AG04449 (cell line): ENCODE data around the gene ANKRD34A.
A peak's percentile ranks its signal among the peaks of the same experiment; 100 is the strongest.

Experiments used
- CTCF ChIA-PET: fragments of 350-600 bp; formaldehyde crosslinking; extraction: SDS; loops from one replicate; lab custom pipeline; 2021; ENCODE audit warnings: antibody characterized with exemption; lab: Yijun Ruan, JAX
- POLR2A ChIA-PET: fragments of 400-600, 350-600 bp; formaldehyde crosslinking; extraction: SDS; loops from one replicate; lab custom pipeline; 2020; ENCODE audit warnings: antibody characterized with exemption, inconsistent platforms; lab: Yijun Ruan, JAX
- DNase-seq: peaks from one replicate; pipeline ENCODE4 v3.0.0-alpha.2; 2010; ENCODE audit warnings: low read depth, low spot score
- H3K4me3 ChIP-seq: 2 replicates; pipeline ENCODE4 v1.5.1; 2011; ENCODE audit warnings: low read depth, mild to moderate bottlenecking, control low read depth, low read length
- CTCF ChIP-seq: IDR thresholded peaks from one replicate; pipeline ENCODE4 v1.5.1; 2011; ENCODE audit warnings: mild to moderate bottlenecking, moderate library complexity, low read length, control low read depth, inconsistent platforms; ENCODE audit not compliant: insufficient read depth; ENCODE audit errors: missing control alignments

The ANKRD34A gene

GRCh38 chr1:145995964-145996432, 31.6 kb upstream of the ANKRD34A start:
- DNase-seq: no peak
- peak overlapping the region; percentile 90 for H3K4me3 ChIP-seq
- POLR2A ChIA-PET: interaction anchor here (0.6 to 1.2 kb wide), 5 partner anchors 10 to 103 kb away, joined by 3 to 6 read pairs (median 3); no protein-coding TSS in a partner anchor

DNA sequence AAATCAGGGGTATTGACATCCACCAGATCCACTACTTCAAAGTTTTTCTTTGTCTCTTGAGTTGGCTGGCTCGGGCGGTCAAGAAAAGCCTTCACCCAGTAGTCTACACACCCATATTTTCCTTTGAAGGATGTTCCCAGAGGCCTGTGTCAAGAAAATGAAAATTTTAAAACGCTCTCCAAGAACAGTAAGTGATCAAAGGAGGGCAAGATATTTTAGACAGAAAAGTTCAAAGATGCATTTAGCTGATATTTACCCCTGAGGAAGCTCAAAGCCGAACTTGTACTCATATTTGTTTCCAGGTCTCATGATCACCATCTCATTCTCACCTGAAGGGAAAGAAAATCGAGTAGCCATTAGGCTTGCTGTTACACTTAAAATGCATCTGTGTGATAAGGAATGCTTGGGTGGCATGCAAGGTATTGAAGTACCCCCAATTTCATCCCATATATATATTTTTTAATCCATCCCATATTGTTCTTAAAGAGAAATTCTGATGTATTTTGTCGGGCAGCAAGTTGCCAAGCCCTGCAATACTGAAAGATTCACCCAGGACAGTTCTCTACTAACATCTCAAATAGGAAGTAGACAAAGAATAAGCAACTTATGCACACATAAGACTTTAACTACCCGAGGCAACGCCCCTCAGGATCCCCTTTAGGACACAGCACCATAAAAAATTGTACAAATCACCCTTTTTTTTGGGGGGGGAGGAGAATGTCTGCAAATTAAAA, 30.9 kb upstream of the ANKRD34A start:
- TF ChIP-seq CTCF: no peak
- POLR2A ChIA-PET: interaction anchor here (1.1 kb wide), 1 partner anchor 15 kb away, joined by 3 read pairs; no protein-coding TSS in a partner anchor
- no peak for DNase-seq
- CTCF ChIA-PET: interaction anchor here (1.1 to 24.4 kb wide), 4 partner anchors 11 to 31 kb away, joined by 4 to 787 read pairs (median 80); partner anchors contain the start of genes ANKRD34A, HJV and POLR3GL
- peak overlapping the region; percentile 90 for H3K4me3 ChIP-seq

More at GRCh38 chr1:145995964-145996432, 31.6 kb upstream of the ANKRD34A start:
- no peak for TF ChIP-seq CTCF
- CTCF ChIA-PET: interaction anchor here (1.0 to 24.4 kb wide), 5 partner anchors 9 to 31 kb away, joined by 3 to 787 read pairs (median 6); partner anchors contain the start of genes ANKRD34A, HJV and POLR3GL

GRCh38 chr1:145994391-145995120, 30.2 kb upstream of the ANKRD34A start:
- ChIA-PET POLR2A (no interaction called here), CTCF (interaction anchor here (1.1 to 24.4 kb wide), 5 partner anchors 9 to 85 kb away, joined by 3 to 787 read pairs (median 5); partner anchors contain the start of genes HJV and ITGA10)
- TF ChIP-seq CTCF: no peak
- no peak for DNase-seq
- H3K4me3 ChIP-seq: peak overlapping the region; percentile 90

DNA sequence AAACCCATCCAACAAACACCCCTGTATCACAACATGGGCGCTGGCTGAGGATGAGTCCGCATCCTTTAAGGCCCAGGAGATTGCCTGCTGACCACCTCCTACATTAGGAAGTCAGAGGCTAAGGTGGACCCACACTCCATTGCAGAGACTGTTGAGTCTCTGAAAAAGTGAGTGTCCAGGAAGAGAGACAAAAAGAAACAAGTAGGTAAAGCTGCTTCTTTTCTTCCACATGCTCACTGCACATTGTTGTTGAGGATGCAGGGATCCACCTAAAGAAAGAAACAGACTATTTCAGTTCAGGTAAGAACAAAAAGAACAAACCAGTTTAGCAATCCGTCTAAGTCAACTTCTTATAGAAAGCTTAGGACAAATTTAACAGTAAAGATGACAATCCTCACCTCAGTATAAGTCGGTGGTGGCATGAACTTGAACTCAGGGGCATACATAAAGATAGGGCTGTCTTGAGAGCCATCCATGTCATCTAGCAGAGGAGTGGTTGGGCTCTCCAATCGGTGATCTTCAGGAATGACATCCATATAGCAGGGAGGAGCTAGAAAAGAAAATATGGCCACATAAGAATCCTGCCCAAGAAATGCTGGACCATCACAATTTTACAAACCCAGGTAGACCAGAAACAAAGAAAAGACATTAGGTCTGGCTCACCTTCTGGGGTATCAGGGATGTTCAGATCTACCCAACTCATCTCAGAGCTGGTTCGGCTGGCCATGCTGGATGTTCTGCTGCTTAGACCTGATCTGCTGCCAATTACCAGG, 29.4 kb upstream of the ANKRD34A start:
- POLR2A ChIA-PET: interaction anchor here (0.7 kb wide), 1 partner anchor 32 kb away, joined by 3 read pairs; no protein-coding TSS in a partner anchor
- DNase-seq: no peak
- CTCF ChIA-PET: interaction anchor here (1.1 to 24.4 kb wide), 5 partner anchors 8 to 84 kb away, joined by 3 to 787 read pairs (median 5); partner anchors contain the start of genes HJV and ITGA10
- no peak for TF ChIP-seq CTCF
- peak overlapping the region; percentile 90 for H3K4me3 ChIP-seq

DNA sequence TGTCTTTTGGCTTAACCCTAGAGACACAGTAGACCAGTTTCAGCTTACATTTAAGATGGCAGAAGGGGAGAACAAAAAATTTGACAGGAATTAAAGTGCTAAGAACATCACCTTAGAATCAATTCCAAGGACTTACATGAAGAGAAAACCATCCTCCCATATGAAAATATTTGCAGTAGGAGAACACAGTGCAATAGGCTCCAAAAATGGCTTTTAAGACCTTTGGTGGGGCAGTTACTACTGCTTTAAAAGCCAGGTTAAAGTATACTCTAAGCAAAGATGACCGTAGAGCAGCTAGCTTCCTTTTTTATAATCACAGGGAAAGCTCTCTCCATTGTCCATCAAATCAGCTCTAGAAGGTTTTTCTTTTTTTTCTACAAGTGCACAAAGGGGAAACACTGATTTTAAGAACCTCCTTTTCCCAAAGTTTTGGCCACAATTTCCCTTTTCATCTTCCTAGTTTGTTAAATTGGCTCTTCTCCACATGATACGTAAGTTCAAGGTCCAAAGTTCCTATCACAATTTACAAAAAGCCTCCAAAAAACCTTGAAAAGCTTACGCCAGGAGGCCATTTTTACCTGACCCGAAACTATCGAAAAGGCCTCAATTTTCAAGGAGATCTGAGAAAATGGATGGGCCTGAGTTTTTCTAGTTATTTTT, 28.7 kb upstream of the ANKRD34A start:
- no peak for TF ChIP-seq CTCF
- ChIA-PET CTCF (interaction anchor here (1.3 to 24.4 kb wide), 4 partner anchors 15 to 83 kb away, joined by 3 to 787 read pairs (median 80); partner anchors contain the start of genes HJV and ITGA10), POLR2A (interaction anchor here (0.7 to 1.0 kb wide), 2 partner anchors 31 to 134 kb away, joined by 3 to 4 read pairs; no protein-coding TSS in a partner anchor)
- H3K4me3 ChIP-seq: peak overlapping the region; percentile 90
- DNase-seq: no peak
